GM13977 (cell line): ENCODE data around the gene PUM2.
A peak's percentile ranks its signal among the peaks of the same experiment; 100 is the strongest.

ENCODE experiments used
- DNase-seq: peaks from one replicate; pipeline ENCODE4 v3.0.0; 2012; ENCODE audit warnings: low spot score
- in situ Hi-C: fragments of 300-500 bp; cut with MboI; formaldehyde crosslinking; loops from one replicate; pipeline ENCODE4 v1.12.0; 2022; ENCODE audit warnings: low sequenced_read_pairs, low pct_unique_long_range_greater_than_20kb, mixed read lengths, inconsistent platforms; ENCODE audit not compliant: unreplicated experiment
- TF ChIP-seq, protein P1 (sequence below): IDR thresholded peaks from 2 replicates; pipeline ENCODE4 v1.5.1; 2012; ENCODE audit warnings: mild to moderate bottlenecking, control low read depth; ENCODE audit not compliant: insufficient read depth; ENCODE audit errors: extremely low read depth, missing control alignments

The PUM2 gene

GRCh38 chr2:20326163-20326780, 24.4 kb downstream of the PUM2 start:
- in situ Hi-C loops: no loop called here
- TF ChIP-seq, protein P1, sequence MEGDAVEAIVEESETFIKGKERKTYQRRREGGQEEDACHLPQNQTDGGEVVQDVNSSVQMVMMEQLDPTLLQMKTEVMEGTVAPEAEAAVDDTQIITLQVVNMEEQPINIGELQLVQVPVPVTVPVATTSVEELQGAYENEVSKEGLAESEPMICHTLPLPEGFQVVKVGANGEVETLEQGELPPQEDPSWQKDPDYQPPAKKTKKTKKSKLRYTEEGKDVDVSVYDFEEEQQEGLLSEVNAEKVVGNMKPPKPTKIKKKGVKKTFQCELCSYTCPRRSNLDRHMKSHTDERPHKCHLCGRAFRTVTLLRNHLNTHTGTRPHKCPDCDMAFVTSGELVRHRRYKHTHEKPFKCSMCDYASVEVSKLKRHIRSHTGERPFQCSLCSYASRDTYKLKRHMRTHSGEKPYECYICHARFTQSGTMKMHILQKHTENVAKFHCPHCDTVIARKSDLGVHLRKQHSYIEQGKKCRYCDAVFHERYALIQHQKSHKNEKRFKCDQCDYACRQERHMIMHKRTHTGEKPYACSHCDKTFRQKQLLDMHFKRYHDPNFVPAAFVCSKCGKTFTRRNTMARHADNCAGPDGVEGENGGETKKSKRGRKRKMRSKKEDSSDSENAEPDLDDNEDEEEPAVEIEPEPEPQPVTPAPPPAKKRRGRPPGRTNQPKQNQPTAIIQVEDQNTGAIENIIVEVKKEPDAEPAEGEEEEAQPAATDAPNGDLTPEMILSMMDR: peak; percentile 76
- DNase-seq: peak; percentile 34

DNA sequence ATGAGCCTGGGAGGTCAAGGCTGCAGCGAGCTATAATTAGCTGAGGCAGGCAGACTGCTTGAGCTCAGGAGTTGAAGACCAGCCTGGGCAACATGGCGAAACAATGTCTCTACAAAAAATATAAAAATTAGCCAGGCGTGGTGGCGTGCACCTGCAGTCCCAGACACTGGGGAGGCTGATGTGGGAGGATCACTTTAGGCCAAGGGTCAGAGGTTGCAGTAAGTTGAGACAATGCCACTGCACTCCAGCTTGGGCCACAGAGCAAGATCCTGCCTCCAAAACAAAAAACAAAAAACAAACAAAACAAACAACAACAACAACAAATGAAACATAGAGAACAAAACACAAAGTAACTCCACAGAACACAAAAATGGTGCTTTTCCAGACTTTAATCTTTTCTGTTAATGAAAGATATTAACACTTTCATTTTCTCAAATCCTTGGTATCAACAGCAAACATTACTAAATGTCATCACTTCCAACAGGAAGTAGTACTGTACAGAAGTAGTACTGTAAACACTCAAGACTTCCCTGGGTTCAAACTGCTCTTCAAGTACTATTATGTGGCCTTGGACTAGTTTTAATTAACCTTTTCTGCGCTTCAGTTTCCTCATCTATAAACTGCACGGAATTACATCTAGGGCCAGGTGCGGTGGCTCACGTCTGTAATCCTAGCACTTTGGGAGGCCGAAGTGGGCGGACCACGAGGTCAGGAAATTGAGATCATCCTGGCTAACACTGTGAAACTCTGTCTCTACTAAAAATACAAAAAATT, 27.9 kb downstream of the PUM2 start:
- TF ChIP-seq, protein P1: no peak
- DNase-seq: no peak
- in situ Hi-C loops: no loop called here

GRCh38 chr2:20317690-20318089, 33.0 kb downstream of the PUM2 start:
- in situ Hi-C loops: no loop called here
- no peak for DNase-seq
- TF ChIP-seq, protein P1: no peak

DNA sequence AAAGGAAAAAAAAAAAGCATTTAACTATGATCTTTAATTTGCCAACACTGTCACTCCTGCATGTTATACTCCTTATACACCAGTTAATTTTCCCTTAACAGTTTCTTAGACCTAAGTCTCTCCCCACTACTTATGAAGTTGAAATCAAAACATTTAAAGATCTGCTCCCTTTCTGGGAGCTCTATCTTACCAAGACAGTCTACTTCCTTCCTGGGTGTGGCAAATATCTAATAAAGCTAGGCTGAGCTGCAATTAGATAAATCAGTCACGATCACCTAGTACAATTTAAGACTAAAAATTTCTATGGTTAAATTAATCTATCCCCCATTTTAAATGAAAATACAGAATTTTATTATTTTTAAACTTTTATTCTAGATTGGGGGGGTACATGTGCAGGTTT, 33.4 kb downstream of the PUM2 start:
- in situ Hi-C loops: no loop called here
- TF ChIP-seq, protein P1: no peak
- no peak for DNase-seq

GRCh38 chr2:20314562-20315501, 35.8 kb downstream of the PUM2 start:
- no peak for DNase-seq
- TF ChIP-seq, protein P1: no peak
- in situ Hi-C loops: no loop called here

GRCh38 chr2:20313659-20314058, 37.0 kb downstream of the PUM2 start:
- in situ Hi-C loops: no loop called here
- TF ChIP-seq, protein P1: no peak
- no peak for DNase-seq
